CD4-positive, alpha-beta T cell treated with Interleukin-4 for 1 hour (primary cell): ENCODE results near the gene TSPEAR.

Experiments
- DNase-seq, 2 donors: peaks; one replicate each; pipeline ENCODE4 v3.0.0-alpha.2; 2020 to 2022

The TSPEAR gene

DNA sequence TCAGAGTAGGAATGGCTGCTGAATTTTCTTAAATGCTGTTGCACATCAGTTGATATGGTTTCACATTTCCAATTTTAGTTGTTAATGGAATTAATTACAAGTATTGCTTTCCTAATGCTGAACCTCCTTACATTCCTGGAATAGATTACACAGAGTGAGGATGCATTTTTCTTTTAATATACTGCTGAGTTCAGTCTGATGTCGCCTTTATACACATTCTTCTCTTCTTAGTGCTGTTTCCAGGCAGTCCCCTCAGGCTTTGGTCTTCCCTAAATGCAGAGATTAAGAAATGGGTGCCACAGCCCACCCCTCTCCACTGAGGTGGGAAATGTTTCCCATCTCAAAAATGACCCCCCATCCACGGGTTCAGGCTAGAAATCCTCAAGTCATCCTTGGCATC lies 6.7 kb upstream of the TSPEAR start:
- DNase-seq: no peak

DNA sequence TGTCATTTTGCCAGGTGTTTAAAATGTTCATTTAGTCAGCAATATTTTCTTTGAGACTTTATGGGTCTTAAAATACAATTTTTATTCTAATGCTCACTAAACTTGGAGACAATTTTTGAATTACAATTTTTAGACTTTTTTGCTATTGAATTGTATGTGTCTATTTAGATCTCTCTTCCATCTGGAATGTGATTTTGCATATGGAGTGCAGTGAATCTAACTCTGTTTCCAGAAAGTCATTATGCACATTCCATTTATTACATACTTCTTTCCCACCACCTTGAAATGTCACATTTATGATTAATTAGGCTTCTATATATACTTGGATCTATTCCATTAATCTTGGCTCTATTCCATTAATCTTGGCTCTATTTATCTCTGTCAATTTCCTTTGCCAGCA lies 5.6 kb upstream of the TSPEAR start:
- no peak for DNase-seq

DNA sequence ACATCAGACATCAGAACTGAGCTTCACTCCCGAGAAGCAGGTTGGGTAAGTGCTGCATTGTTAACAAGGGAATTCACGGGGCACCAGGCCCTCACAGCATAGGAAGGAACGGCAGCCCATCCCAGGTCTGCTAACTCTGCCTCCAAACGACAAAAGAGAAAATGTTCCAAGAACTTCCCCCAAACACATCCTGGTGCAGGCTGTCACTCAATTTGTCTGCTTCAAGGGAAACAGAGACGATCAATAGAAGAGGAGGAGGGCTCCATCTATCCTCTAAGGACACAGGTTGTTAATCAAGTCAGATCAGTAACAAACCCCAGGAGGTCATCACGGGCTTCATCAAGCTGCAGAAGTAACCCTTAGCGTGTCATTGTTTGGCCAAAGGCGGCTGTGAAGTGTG lies 3.5 kb upstream of the TSPEAR start:
- no peak for DNase-seq

DNA sequence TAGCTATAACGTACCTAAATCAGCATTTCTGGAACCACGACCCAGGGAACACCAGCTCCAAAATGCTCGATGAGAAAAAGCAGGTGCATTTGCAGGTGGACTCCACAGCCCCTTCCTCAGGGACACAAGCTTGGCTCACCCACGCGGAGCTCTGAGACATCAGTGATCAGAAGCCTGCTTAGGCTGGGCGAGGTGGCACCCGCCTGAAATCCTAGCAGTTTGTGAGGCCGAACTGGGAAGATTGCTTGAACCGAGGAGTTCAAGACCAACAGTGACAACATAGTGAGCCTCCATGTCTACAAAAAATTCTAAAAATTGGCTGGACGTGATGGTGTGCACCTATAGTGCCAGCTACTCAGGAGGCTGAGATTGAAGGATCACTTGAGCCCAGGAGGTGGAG lies 2.5 kb upstream of the TSPEAR start:
- no peak for DNase-seq

DNA sequence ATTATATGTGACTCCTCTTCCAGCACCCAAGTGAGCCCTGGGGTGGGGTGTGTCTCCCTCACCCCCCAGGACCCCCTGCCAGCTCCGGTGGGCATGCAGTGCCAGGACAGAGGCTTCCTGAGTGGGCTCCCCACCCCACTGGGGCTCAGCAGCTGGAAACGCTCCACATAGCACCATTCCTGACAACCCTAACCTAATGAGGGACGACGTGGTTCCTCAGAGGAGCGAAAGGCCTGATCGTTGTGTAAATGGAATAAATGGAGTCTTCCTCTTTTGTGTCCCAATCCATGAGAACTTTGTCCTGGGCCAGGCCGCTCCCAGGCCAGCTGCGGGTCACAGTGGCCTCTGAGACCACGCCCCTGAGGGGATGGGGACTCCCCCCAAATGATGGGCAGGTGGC lies 1.8 kb upstream of the TSPEAR start:
- DNase-seq: no peak

DNA sequence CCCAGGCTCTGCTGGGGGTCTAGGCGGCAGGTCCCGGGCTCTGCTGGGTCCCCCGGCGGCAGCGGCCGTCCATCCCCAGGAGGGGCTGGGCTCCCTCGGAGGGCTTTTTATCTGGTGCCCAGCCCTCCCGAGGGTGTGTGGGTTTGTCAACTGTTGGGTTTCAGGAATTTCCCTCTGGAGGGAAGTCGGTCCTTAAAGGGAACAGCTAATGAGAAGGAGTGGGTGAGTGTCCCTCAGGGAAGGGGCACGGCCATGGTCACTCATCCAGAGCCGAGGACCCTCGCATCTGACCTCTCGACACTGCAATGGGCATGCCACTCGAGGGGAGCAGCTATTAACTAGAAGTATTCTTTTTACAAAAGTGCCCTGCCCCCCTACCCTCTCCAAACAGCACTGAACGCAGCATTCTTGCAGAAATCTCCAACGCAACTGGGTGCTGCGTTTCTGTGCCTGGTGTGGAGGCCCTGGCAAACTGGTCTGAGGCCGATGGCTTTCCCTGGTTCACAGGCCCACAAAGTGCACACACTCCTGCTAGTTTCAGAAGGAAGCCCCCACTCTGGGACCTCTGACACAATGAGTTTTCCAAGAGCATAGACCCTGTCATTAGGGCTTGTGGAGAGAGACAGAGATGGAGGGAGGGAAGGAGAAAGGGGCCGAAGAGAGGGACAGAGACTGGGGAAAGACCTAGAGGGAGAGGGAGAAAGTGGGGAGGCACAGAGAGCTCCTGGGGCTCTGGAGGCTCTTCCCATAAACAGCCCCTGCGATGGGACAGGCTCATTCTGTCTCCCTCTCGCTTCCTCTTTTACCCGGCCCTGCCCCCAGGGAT lies 1.0 kb upstream of the TSPEAR start:
- DNase-seq: peak in 1 of 2 donors; percentile 2

DNA sequence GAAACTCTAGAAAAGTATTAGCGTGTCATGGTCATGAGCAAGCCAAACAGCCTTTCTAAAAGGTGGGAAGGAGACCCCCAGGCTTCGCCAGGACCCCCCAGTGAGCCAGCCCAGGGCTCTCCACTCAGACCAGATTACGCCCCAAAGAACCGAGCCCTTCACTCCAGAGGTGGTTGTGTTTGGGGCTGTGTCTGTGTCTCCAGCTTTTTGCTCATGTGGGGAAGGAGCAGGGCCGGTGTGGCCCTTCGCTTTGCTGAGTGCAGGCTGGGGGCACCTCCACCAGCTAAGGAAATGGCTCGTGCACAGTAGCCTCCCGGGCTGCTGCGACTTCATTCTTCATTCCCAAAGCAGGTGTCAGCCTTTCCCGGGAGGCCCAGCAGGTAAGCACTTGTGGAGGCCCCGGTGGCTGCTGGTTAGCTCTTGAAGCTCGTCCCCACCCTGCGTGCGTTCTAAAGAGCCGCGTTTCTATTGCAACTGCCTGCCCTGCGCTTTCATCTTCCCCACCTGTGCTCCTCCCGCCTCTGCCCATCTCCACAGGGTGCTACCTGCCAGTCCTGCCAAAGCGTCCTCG lies 531 bp downstream of the TSPEAR start:
- DNase-seq: peak in 1 of 2 donors; percentile 1

DNA sequence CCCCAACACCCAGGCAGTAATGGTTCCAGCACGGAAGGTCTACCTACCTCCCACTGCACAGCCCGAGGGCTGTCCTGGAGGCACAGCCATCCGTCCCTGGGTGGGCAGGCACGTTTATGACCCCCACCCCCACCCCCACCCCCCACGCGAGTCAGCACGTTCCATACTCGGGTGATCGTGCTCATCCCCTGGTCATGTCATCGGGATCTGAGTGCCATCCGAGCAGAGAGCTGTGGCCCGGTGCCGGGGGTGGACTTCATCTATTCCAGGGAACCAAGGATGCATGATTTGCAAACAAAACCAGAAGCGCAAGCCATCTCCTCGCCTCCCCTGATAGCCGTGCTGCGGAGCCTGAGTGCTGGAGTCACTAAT lies 1.1 kb downstream of the TSPEAR start:
- DNase-seq: peak in 1 of 2 donors; percentile 9

DNA sequence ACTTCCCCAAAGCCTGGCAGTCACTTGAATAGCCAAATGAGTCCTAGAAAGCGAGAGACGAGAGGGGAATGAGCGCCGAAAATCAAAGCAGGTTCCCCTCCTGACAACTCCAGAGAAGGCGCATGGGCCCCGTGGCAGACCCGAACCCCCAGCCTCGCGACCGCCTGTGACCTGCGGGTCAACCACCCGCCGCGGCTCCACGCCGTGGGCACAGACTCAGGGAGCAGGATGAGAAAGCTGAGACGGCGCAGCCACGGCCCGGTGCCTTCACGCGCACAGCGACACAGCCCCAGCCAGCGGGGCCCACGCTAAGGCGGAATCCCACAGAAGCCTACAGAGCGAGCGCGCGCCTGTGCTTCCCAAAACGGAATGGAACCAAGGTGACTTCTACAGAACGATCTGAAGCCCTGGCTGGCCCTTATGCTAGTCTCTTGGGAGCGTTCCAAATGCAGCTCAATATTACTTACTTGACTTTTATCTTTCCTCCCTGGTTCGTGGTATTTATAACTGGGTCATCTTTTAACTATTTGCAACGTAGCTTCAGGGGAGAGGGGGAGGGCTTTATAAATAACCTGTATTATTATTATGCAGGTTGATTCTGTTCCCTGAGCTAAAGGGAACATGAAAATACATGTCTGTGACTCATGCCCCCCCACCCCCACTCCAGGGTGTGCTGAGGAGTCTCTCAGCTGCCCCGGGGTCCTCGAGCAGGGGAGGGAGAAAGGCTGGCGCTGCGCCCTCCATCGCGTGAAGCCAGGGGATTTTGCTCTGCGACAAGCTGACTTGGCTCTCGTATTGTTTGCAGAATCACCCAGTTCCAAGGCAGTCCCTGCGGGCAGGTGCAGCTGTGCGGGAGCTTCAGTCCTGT lies 1.7 kb downstream of the TSPEAR start:
- peak; percentile 11 to 18 for DNase-seq

DNA sequence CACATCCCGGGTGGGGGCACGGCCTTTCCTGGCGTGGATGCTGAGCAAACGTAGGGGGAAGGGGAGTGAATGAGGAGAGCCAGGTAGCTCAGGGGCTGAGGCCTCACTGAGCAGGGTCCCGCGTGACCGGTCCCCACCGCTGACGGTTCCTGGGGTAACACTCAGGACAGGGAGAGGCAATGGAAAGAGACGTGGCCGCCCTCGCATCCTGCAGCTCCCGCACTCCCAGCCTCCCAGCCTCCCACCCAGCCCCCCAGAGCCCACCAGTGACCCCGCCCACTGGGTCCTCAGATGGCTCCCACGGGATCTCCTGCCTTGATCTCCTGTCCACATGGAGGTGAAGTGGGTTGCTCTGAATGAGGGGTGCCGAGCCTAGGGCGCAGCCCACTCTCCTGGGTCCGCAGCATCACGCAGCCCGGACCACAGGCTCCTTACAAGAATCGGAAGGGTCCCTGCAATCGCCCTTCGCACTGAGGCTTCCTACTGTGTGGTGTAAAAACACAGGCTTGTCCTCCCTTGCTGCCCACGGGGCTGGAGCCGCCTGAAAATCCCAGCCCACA lies 2.4 kb downstream of the TSPEAR start:
- DNase-seq: peak in 1 of 2 donors; percentile 9

DNA sequence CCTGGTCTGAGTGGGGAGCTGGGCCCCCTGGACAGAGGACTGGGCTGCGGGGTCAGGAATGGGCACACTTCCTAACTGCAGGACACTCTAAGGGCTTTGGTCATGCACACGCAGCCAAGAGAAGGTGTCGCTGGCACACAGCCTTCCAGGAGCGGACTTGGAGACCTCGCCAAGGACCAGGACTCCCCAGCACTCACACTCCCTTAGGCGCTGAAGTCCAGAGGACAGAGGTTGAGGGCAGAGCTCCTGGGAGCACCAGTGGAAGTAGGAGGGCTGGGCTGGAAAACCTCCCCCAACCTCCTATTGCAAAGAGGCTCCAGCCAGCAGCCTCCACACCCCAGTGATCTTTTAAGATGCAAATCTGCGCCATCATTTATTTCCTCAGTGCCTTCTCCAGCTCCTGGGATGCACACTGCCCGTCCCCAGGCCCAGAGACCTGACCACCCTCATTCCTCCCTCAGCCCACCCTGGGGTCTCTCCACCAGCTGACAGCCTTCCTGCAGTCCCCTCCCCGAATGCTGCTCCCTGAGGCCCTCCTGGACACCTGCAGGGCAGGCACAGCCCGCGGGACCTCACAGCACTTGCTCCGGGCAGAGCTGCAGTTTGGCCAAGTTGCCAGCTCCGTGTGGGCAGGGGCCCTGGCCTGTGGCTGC lies 3.0 kb downstream of the TSPEAR start:
- DNase-seq: peak in 1 of 2 donors; percentile 9

DNA sequence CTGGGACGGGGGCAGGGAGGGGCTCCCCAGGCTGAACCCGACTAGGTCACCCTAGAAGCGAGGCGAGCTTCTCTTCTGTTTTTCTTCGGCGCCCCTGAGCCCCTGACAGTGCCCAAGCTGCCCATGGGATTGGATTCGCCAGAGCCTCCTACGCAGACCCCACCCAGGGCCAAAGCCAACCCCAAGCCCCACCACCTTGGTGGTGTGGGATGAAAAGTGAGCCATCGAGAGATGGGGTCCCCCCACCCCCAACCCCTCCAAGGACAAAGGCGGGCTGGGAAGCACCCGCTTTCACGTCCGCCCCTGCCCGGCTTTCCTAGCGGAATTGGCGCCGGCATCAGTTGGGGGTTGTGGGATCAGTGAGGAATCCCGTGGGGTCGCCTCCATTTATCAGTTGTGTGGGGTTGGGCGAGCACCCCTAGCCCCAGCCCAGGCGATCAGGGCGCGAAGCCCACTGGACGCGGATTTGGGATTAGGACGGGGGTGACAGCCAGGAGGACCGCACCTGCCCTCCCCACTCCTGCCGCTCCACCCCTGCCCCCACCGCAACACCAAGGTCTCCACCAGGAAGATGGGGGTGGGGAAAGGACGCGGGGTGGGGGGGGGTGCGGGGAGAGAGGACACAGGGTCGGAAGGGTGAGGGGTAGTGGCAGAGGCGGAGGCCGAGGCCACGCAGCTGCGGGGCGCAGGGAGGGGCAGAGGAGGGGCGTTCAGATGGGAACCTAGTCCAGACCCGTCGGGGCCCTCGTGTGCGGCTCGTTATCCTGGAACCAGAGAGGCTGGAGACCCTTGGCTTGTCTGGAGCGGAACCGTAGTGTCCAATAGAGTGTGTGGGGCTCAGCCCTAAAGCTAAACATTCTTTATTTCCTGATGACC lies 4.4 kb downstream of the TSPEAR start:
- DNase-seq: no peak

DNA sequence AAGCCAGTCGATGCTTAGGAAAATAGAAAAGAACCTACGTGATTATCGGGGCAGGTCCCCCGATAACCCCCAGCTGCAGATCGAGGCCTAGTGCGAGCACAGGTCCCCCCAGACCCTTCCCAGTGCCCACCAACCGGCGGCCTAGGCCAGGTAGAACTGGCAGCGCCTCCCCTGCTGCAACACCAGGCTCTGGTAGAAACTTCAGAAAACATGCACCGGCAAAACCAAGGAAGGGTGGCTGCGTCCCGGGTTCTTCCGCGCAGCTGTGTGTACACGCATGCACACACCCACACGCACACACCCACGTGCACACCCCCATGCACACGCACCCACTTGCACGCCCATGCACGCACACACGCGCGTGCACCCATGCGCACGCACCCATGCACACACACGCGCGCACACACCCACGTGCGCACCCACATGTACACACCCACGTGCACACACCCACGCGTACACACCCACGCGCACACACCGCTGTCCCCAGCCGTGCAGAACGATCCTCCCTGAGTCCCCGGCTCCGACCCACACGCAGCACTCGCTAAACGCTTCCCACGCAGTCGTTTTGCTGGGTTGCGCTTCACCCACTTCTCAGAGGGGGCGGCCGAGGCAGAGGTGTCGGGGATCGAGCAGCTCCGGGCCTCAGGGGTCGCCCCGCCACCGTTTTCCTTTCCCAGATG lies 5.2 kb downstream of the TSPEAR start:
- no peak for DNase-seq

DNA sequence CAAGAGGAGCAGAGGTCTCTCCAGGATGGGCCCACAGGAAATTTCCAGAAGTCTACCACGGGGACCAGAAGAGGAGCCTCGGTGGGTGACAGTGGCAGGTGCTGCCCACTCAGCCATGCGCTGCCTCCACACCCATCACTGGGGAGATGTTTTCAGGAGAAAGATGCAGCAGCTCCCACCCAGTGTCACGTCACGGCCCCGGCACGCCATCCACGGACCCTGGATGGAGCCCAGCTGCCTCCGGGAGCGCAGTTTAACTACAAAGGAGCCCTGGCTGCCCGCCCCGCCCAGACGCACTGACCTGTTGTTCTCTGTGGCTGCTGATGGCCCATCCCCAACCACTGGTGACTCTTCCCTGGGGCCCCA lies 6.8 kb downstream of the TSPEAR start:
- no peak for DNase-seq

DNA sequence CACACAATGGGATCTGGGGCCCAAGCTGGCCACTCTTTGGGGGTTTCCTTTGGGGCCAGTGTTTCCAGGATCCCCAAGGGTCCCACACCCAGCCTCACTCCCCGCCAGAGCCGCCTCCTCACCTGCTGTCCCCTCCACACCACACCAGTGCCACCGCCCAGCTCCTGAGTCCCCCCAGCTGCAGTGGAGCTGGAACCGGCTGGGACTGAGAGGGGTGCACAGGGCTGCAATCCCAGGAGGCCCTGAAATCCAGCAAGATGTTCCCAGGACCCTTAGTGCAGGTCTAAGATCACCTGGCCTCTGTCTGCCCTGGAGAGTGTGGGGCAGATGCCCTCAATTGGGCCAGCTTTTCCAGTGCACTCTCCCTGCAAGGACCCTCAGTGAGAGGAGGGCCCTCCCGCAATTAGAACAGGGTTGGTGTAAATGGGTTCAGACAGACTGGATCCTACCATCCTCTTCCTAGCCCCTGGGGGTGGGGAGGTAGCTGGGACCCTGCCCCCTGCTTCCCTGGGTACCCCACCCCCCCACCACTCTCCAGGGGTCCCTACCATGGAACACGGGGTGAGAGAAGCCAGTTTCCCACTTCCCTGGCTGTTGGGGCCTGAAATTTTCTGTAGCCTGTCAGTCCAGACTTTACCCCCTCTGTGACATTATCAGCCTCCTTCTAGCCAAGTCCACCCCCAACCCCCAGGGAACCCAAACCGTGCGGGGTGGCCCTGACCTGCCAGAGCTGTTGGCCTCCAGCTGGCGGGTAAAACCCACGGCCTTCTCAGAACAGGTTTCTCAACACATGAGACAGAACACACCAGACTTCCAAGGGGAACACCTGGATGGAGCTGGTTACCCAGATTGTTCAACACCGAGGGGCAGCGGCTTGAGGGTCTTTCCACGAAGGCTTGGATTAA lies 7.4 kb downstream of the TSPEAR start:
- DNase-seq: no peak

DNA sequence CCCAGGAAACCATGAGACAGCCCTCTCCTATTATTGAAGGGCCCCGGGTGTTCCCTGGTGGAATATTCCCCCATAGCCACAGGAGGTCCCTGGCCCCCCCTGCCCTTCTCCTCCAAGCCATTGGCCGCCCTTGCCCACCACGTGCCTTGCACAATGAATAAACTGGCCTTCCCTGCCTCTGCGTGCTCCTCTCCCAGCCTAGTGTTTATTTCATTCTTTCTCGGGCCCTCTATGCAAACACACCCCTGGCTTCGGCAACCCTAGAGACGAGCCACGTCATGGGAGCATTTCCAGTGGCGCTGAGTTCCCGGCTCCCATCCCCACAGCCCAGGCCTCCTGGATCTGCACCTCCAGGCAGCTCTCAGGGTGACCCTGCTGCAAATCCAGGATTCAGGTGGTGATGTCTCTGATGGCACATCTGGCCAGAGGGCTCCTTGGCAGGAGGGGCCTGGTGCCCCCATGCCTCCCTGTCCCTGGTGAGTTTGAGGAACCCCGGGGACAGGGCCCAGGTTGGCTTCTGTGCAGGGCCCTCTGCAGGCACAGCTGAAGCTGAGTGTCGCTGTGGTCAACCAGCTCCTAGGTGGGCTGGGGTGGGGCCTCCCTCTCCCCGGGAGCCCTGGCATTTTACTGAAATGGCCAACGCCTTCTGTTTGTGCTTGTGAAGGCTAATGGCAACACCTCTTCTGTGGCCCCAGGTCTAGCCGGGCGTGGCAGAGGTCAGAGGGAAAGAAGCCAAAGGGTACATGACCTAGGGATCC lies 8.2 kb downstream of the TSPEAR start:
- DNase-seq: no peak

DNA sequence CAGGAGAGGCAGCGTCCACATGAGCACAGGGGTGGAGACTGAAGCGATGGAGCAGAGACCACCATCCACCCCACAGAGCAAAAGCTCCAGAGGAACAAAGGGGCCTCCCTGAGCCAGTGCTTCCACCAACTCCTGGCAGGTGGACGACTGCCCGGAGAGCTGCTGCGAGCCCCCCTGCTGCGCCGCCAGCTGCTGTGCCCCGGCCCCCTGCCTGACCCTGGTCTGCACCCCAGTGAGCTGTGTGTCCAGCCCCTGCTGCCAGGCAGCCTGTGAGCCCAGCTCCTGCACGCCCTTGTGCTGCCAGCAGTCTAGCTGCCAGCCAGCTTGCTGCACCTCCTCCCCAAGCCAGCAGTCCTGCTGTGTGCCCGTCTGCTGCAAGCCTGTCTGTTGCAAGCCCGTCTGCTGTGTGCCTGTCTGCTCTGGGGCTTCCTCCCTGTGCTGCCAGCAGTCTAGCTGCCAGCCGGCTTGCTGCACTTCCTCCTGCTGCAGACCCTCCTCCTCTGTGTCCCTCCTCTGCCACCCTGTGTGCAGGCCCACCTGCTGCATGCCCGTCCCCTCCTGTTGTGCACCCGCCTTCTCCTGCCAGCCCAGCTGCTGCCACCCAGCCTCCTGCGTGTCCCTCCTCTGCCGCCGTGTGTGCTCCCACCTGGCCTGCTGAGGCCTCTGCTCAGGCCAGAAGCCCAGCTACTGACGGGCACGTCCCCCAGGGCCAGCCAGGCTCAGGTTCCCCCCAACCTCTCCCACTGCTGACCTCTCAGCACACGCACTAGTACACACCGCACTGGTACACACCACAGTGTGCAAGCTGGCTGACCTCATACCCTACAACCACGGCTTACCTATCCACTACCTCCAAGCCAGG lies 9.0 kb downstream of the TSPEAR start:
- DNase-seq: no peak

DNA sequence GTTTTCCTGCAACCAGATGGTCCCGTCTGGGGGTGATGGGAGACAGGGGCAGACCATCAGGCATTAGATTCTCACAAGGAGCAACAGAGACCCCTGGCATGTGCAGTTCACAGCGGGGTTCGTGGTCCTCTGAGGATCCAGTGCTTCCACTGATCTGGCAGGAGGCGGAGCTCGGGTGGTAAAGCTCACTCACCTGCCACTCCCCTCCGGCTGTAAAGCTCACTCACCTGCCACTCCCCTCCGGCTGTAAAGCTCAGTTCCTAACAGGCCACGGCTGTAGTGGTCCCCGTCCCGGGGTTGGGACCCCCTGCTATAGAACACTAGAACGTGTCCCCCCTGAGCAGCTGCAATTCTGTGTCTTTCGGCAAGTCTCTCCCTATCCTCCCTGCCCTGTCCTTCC lies 9.8 kb downstream of the TSPEAR start:
- no peak for DNase-seq

DNA sequence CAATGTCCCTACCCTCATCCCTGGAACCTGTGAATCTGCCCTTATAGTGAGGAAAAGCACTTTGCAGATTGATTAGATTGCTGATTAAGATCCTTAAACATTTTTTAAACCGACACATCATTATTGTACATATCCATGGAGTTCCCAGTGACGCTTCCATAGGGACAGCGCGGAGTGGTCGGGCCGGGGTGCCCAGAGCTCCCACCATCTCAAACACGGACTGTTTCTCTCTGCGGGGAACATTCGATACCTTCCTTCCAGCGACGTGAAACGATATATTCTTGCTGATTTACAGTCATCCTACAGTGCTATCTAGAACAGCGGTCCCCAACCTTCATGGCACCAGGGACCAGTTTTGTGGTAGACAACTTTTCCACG lies 10.4 kb downstream of the TSPEAR start:
- no peak for DNase-seq
